ENCODE results near the gene COG2. TPM values are rescaled to one million over a fixed set of nuclear protein-coding genes. Genes with fewer than 3 reads are reported as not detected.

The COG2 gene
- total and polyA plus RNA-seq, 2 of the 13 experiments (the other 11 are each of a cell fraction or from before 2014, with no cell fraction given), result 16.8 to 36.3 TPM

DNA sequence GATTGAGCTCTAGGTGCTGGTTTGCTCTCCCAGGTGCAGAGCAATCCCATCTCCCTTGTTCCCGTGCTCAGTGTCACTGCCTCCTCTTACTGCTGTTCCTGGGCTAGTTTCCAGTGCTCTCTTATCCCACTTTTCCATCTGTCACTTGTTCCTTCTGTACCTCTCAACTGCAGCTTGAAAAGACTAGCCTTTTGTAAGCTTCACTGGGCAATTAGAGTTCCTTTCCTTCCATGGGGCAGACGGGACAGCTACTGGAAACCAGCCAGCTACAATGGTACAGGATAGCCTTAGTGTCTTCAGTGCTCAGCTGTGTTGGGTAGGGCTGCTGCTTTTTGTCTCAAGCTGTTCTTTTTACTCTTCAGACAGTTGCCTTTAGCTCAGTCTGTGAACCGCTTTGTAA is 40.0 kb downstream of the COG2 start:
- intact Hi-C loops (cut with micrococcal nuclease; ENCODE audit: unreplicated experiment), result no loop called here
- ChIA-PET CTCF (ENCODE audit: low intra/inter-chr PET ratio, low total read pairs) (no interaction called here), POLR2A (interaction anchor here (0.6 to 3.0 kb wide), 7 partner anchors 20 to 72 kb away, joined by 3 to 14 read pairs (median 3); partner anchors contain the start of gene AGT)
- Histone ChIP-seq H3K4me1 (ENCODE audit: insufficient read depth, low read length) (peaks cover 40% of the 10 kb centered on the region), H4K20me1 (ENCODE audit: insufficient read depth, low read length) (no peaks in the 10 kb centered on the region), H3K27ac (ENCODE audit: extremely low read length, insufficient read depth, low read length) (peak overlapping the region; percentile 67), H3K9ac (ENCODE audit: insufficient read depth, low read depth, low read length) (peak overlapping the region; percentile 4; the same call in 1 of the 2 replicates), H3K36me3 (replicated peaks in 1 of 2; ENCODE audit: control insufficient read depth in 1 of 2, insufficient read depth in 2 of 2, low read length in 2 of 2) (peaks cover 20 to 69% of the 10 kb centered on the region in 2 experiments), H2AFZ (ENCODE audit: low read length) (no peak overlapping the region), H3K9me3 (ENCODE audit: low read length) (no peaks in the 10 kb centered on the region), H3K27me3 (ENCODE audit: control insufficient read depth in 1 of 2, insufficient read depth in 2 of 2, low read length in 2 of 2) (no peaks in the 10 kb centered on the region), H3K4me3 (replicated peaks in 1 of 3; ENCODE audit: insufficient read depth in 1 of 3, low read depth in 2 of 3, low read length in 3 of 3) (no peak overlapping the region), H3K4me2 (ENCODE audit: low read depth, low read length) (no peak overlapping the region; the same call in 1 of the 2 replicates), H3K79me2 (ENCODE audit: insufficient read depth, low read length) (no peaks in the 10 kb centered on the region)
- in situ Hi-C loops (cut with HindIII; ENCODE audit: extremely low pct_ligation_motif_present, low pct_unique_long_range_greater_than_20kb), result no loop called here
- no peak for TF ChIP-seq ZC3H13 (CRISPR knock-in tag; IDR thresholded peaks at IDR 0.05)
- no peak for TF ChIP-seq ZNF781 (CRISPR knock-in tag; IDR thresholded peaks at IDR 0.05; ENCODE audit: borderline replicate concordance, not compliant biosample characterization)
- no peak for TF ChIP-seq MXI1 (IDR thresholded peaks at IDR 0.05; ENCODE audit: borderline replicate concordance, low read depth, low read length)
- TF ChIP-seq NONO (IDR thresholded peaks at IDR 0.05), result no peak
- no peak for TF ChIP-seq NONO (CRISPR knock-in tag; conservative IDR thresholded peaks at IDR 0.05)
- no peak for TF ChIP-seq ERF (CRISPR knock-in tag; IDR thresholded peaks at IDR 0.05)
- TF ChIP-seq ZIK1 (CRISPR knock-in tag; IDR thresholded peaks at IDR 0.05; ENCODE audit: borderline replicate concordance, low read depth), result no peak
- TF ChIP-seq, protein P1, sequence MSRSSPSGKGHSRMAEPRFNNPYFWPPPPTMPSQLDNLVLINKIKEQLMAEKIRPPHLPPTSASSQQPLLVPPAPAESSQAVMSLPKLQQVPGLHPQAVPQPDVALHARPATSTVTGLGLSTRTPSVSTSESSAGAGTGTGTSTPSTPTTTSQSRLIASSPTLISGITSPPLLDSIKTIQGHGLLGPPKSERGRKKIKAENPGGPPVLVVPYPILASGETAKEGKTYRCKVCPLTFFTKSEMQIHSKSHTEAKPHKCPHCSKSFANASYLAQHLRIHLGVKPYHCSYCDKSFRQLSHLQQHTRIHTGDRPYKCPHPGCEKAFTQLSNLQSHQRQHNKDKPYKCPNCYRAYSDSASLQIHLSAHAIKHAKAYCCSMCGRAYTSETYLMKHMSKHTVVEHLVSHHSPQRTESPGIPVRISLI (CRISPR knock-in tag; IDR thresholded peaks at IDR 0.05; ENCODE audit: borderline replicate concordance), result no peak
- TF ChIP-seq ZNF101 (CRISPR knock-in tag; IDR thresholded peaks at IDR 0.05; ENCODE audit: borderline replicate concordance, low read depth), result no peak
- no peak for TF ChIP-seq ZNF674 (CRISPR knock-in tag; IDR thresholded peaks at IDR 0.05; ENCODE audit: low read depth)
- TF ChIP-seq, protein P2, sequence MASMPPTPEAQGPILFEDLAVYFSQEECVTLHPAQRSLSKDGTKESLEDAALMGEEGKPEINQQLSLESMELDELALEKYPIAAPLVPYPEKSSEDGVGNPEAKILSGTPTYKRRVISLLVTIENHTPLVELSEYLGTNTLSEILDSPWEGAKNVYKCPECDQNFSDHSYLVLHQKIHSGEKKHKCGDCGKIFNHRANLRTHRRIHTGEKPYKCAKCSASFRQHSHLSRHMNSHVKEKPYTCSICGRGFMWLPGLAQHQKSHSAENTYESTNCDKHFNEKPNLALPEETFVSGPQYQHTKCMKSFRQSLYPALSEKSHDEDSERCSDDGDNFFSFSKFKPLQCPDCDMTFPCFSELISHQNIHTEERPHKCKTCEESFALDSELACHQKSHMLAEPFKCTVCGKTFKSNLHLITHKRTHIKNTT (CRISPR knock-in tag; IDR thresholded peaks at IDR 0.05), result no peak
- BruUV-seq (replicated peaks), result no TSS peak
- DNase-seq (ENCODE audit: low spot score) (no peak), ATAC-seq (no peak), FAIRE-seq (no peak)
- WGBS (ENCODE audit: low lambda C conversion rate), result 62% methylated on average over 3 of the region's 3 CpGs
